GM10266 (cell line): ENCODE data around the gene PPP1R12B.
"Not testable (repeated sequence)": the region's sequence is repeated elsewhere in the genome, so short reads cannot be mapped to it uniquely, and the experiment has no call there.

Experiments used
- DNase-seq: peaks from one replicate; pipeline ENCODE4 v3.0.0; 2012; ENCODE audit errors: extremely low spot score
- CTCF ChIP-seq: IDR thresholded peaks from 2 replicates; pipeline ENCODE4 v1.5.1; 2012; ENCODE audit warnings: mild to moderate bottlenecking, low read depth; ENCODE audit not compliant: control insufficient read depth, insufficient read depth; ENCODE audit errors: missing control alignments

PPP1R12B gene

GRCh38 chr1:202622388-202622787 is 273.9 kb downstream of the PPP1R12B start:
- DNase-seq: no peak
- no peak for TF ChIP-seq CTCF

DNA sequence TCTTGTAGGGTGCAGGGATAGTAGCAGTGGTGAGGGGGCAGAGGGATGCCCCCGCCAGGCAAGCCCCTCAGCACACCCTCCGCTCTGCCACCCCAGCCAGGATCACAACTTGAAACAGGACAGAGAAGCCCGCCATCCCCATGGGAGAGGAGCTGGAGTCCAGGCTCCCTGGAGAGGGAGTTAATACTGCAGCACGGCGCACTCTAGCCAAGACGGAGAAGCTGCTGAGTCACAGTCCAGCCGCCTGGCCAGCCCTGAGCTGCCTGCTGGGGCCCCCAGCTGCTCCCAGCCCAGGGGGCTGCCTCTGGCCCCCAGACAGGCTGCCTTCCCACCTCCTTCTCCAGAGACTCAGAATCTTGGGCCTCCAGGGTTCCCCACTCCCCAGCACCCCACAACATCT is 274.6 kb downstream of the PPP1R12B start:
- TF ChIP-seq CTCF: no peak
- DNase-seq: no peak

DNA sequence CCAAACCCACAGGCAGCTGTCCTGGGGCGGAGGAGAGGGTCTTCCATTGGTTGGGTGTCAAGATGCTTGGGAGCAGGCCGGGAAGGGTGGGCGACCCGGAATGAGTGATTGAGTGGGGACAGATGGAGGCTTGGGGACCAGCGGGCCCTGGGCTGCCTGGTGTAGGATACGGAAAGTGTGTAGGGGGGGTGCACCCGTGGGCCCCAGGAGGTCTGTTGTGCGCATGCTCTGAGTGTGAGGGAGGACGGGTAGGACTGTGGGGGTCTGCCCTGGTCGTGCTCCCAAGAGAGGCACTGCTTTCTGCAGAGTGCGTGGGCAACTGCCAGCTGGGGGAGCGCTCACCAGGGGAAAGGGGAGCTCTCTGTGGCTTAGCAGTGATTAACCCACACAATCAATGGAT is 275.0 kb downstream of the PPP1R12B start:
- not testable (repeated sequence) for DNase-seq

DNA sequence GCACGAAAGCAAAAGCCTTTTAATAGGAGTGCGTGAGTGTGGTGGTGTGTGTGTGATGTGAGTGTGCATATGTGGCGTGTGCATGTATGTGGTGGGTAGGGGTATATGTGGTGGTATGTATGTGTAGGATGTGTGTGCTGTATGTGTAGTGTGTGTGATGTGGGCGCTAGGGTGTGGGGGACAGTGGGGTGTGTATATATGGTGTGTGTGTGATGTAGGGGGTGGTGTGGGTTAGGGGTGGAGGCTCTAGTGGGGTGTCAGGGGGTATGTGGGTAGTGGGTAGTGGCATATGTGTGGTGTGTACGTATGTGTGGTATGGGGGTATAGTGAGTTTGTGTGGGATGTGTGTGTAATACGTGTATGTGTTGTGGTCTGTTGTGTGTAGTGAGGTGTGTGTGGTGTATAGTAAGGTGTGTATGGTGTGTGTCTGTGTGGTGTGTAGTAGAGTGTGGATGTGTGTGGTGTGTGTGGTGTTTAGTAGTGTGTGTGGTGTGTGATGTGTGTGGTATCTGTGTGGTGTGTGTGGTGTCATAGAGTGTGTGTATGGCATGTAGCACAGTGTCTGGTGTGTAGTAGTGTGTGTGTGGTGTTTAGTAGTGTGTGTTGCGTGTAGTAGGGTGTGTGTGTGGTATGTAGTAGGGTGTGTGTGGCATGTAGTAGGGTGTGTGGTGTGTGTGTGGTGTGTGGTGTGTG is 275.7 kb downstream of the PPP1R12B start:
- DNase-seq: no peak
- no peak for TF ChIP-seq CTCF

DNA sequence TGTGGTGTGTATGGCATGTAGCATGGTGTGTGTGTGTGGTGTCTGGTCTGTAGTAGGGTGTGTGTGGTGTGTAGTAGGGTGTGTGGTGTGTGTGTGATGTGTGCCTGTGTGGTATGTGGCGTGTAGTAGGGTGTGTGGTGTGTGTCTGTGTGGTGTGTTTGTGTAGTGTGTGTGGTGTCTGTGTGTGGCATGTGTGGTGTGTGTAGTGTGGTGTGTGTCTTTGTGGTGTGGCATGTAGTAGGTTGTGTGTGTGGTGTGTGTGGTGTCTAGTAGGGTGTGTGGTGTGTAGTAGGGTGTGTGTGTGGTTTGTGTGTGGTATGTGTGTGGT is 276.2 kb downstream of the PPP1R12B start:
- no peak for DNase-seq
- no peak for TF ChIP-seq CTCF

- TF ChIP-seq CTCF: peak; percentile 88
- DNase-seq: peak; percentile 76
Observed at GRCh38 chr1:202625416-202626360, 277.2 kb downstream of the PPP1R12B start.

DNA sequence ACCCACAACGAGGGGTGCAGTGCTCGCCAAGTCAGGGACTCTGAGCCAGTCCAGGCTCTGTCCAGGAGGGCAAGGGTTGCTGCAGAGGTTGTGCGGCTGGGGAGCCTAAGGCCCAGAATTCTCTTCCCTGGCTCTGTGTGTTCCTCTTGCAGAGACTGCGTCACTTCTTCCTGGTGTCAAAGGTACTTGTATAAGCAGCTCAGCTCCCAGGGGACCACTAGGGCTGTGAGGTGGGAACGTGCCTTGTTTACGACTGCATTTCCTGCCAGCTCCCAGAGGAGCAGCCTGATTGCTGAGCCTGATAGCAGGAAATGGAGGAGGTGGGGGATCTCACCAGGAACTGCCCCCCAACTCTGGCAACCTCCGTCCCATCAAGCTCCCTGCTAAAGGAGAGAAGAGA is 278.5 kb downstream of the PPP1R12B start:
- DNase-seq: not testable (repeated sequence)

DNA sequence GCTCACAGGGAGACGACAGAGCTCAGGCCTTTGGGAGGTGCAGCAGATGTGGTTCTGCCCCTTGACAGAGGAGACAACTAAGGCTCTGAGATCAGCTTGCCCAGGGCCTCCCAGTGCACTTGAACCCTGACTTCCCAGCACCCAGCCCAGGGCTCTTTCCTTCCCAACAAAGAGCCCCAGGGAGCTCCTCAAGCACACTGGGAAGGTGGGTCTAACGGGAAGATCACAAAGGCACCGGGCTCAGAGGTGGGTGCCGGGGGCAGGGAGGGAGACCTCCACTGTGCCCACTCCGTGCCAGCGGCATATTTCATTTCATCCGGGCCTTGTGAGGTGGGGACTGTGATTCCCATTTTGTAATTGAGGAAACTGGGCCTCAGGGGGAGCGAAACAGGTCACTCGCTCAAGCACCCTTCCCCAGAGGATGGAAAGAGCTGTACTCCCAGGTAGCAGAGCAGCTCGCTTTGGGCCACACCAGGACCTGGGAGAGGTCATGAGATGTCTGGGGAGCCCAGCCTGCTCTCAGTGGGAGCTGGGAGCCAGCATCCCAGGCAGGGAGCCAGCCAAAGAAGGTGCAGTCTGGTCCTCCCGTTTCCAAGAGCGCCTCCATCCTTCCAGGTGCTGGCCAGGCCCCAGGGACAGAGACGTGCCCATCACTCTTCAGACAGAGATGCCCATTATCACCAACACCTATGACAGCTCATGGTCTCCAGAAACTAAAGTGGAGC is 279.5 kb downstream of the PPP1R12B start:
- TF ChIP-seq CTCF: no peak
- no peak for DNase-seq
